H1 (cell line): ENCODE data around the gene ANGPTL2. TPM values are rescaled to one million over a fixed set of nuclear protein-coding genes. Genes with fewer than 3 reads are reported as not detected.

Experiments used
- CTCF ChIA-PET: fragments of 300-600 bp; sonication (Branson Sonifier 250); formaldehyde crosslinking; loops from one replicate; lab custom pipeline; 2021; ENCODE audit not compliant: partially characterized antibody; lab: Charles Lee
- POLR2A ChIA-PET: fragments of 300-600 bp; sonication (Branson Sonifier 250); formaldehyde crosslinking; loops from one replicate; lab custom pipeline; 2021; ENCODE audit warnings: inconsistent platforms; ENCODE audit not compliant: partially characterized antibody; lab: Charles Lee
- DNase-seq, 2 experiments: peaks; one replicate each; pipeline versions ENCODE4 v3.0.0 to v3.0.0-alpha.2; 2010 to 2022; ENCODE audit warnings: low spot score in 2 of 2, low read depth in 1 of 2, mixed read lengths in 1 of 2
- FAIRE-seq: peaks from 2 replicates; lab custom pipeline; 2011; peaks lifted over from hg19 to GRCh38; lab: Jason Lieb, UNC
- H2AFZ ChIP-seq: 2 replicates; pipeline ENCODE4 v1.8.1; 2012; ENCODE audit warnings: low read length, inconsistent platforms
- H2AK5ac ChIP-seq: 2 replicates; pipeline ENCODE4 v1.6.1; 2013; ENCODE audit warnings: low read depth, low read length
- H2BK120ac ChIP-seq: replicated peaks from 2 replicates; pipeline ENCODE3; 2013; ENCODE audit warnings: low read depth, low read length, inconsistent platforms
- H2BK12ac ChIP-seq: 2 replicates; pipeline ENCODE4 v1.6.1; 2013; ENCODE audit warnings: low read depth, low read length
- H2BK15ac ChIP-seq: 2 replicates; pipeline ENCODE4 v1.6.1; 2013; ENCODE audit warnings: low read length
- H2BK20ac ChIP-seq: 2 replicates; pipeline ENCODE4 v1.6.1; 2013; ENCODE audit warnings: low read length
- H2BK5ac ChIP-seq: 2 replicates; pipeline ENCODE4 v1.6.1; 2013; ENCODE audit warnings: low read depth, low read length
- H3K14ac ChIP-seq: 2 replicates; pipeline ENCODE4 v1.6.1; 2013; ENCODE audit warnings: inconsistent platforms; ENCODE audit not compliant: insufficient read length
- H3K18ac ChIP-seq: 2 replicates; pipeline ENCODE4 v1.6.1; 2013; ENCODE audit warnings: low read length; ENCODE audit errors: extremely low read depth
- H3K23ac ChIP-seq: 2 replicates; pipeline ENCODE4 v1.6.1; 2013; ENCODE audit warnings: inconsistent platforms; ENCODE audit not compliant: insufficient read length
- H3K23me2 ChIP-seq: 2 replicates; pipeline ENCODE4 v1.6.1; 2013; ENCODE audit warnings: low read depth, low read length
- H3K27ac ChIP-seq: 2 replicates; pipeline ENCODE4 v1.6.1; 2011; ENCODE audit warnings: low read depth, low read length, inconsistent platforms
- H3K27me3 ChIP-seq, 4 experiments: replicated peaks in 1 of 4; 1 replicate in 1 of 4; 2 replicates in 3 of 4; pipeline versions ENCODE4 v1.6.1 to v1.8.1; 2011 to 2013; ENCODE audit warnings: low read length in 3 of 4, mild to moderate bottlenecking in 3 of 4, inconsistent platforms in 2 of 4, mixed read lengths in 2 of 4, moderate library complexity in 1 of 4; ENCODE audit not compliant: control insufficient read depth in 3 of 4, insufficient read depth in 3 of 4; ENCODE audit errors: extremely low read depth in 1 of 4
- H3K36me3 ChIP-seq, 4 experiments: 2 replicates each; pipeline versions ENCODE4 v1.6.1 to v1.8.1; 2011 to 2013; ENCODE audit warnings: mild to moderate bottlenecking in 4 of 4, low read length in 3 of 4, moderate library complexity in 2 of 4, control low read depth in 1 of 4, inconsistent platforms in 1 of 4; ENCODE audit not compliant: insufficient read depth in 4 of 4, control insufficient read depth in 2 of 4
- H3K4ac ChIP-seq: replicated peaks from 2 replicates; pipeline ENCODE3; 2013; ENCODE audit warnings: low read length, low read depth, mixed read lengths, inconsistent platforms; ENCODE audit not compliant: insufficient read length
- H3K4me1 ChIP-seq, 4 experiments: replicated peaks in 1 of 4; 1 replicate in 1 of 4; 2 replicates in 3 of 4; pipeline versions ENCODE4 v1.6.1 to v1.8.1; 2011 to 2013; ENCODE audit warnings: low read length in 3 of 4, inconsistent platforms in 2 of 4, mixed read lengths in 1 of 4; ENCODE audit not compliant: insufficient read depth in 4 of 4, control insufficient read depth in 3 of 4
- H3K4me2 ChIP-seq, 2 experiments: 2 replicates each; pipeline versions ENCODE4 v1.6.1 to v1.8.1; 2011 to 2013; ENCODE audit warnings: low read depth in 2 of 2, low read length in 2 of 2, control low read depth in 1 of 2, inconsistent platforms in 1 of 2, mild to moderate bottlenecking in 1 of 2; ENCODE audit not compliant: insufficient read depth in 1 of 2
- H3K4me3 ChIP-seq, 4 experiments: fragments of 200-600, 300-600 bp in 1 of 4; sonication (generic), shearing (Covaris generic), sonication (Bioruptor Twin) in 1 of 4; 2 replicates each; pipeline versions ENCODE4 v1.5.1 to v1.8.1; 2011 to 2016; ENCODE audit warnings: low read length in 4 of 4, low read depth in 3 of 4, control low read depth in 2 of 4, inconsistent platforms in 2 of 4, mild to moderate bottlenecking in 2 of 4, mixed read lengths in 1 of 4, moderate library complexity in 1 of 4; ENCODE audit not compliant: insufficient read depth in 2 of 4; ENCODE audit errors: extremely low read depth in 1 of 4
- H3K56ac ChIP-seq: replicated peaks from 2 replicates; pipeline ENCODE3; 2013; ENCODE audit warnings: low read depth, mild to moderate bottlenecking, mixed read lengths, low read length, inconsistent platforms; ENCODE audit not compliant: insufficient read length
- H3K79me1 ChIP-seq: 2 replicates; pipeline ENCODE4 v1.6.1; 2013; ENCODE audit warnings: low read depth, low read length, control low read depth
- H3K79me2 ChIP-seq, 2 experiments: 2 replicates each; pipeline versions ENCODE4 v1.6.1 to v1.8.1; 2012 to 2013; ENCODE audit warnings: low read length in 2 of 2, mild to moderate bottlenecking in 2 of 2, inconsistent platforms in 1 of 2; ENCODE audit not compliant: insufficient read depth in 2 of 2, control insufficient read depth in 1 of 2
- H3K9ac ChIP-seq, 4 experiments: replicated peaks in 1 of 4; 1 replicate in 1 of 4; 2 replicates in 3 of 4; pipeline versions ENCODE4 v1.6.1 to v1.8.1; 2011 to 2013; ENCODE audit warnings: low read depth in 3 of 4, low read length in 3 of 4, control low read depth in 2 of 4, mild to moderate bottlenecking in 2 of 4, moderate library complexity in 2 of 4, inconsistent platforms in 1 of 4; ENCODE audit errors: extremely low read depth in 1 of 4
- H3K9me3 ChIP-seq, 2 experiments: 2 replicates each; pipeline versions ENCODE4 v1.6.1 to v1.8.1; 2012 to 2013; ENCODE audit warnings: mild to moderate bottlenecking in 2 of 2, moderate library complexity in 2 of 2, control low read depth in 1 of 2, inconsistent platforms in 1 of 2, low read depth in 1 of 2, low read length in 1 of 2, mixed read lengths in 1 of 2; ENCODE audit not compliant: insufficient read depth in 2 of 2
- H4K20me1 ChIP-seq, 2 experiments: replicated peaks in 1 of 2; 2 replicates each; pipeline versions ENCODE3 to v1.8.1; 2011 to 2013; ENCODE audit warnings: inconsistent platforms in 2 of 2, low read length in 2 of 2, mild to moderate bottlenecking in 1 of 2; ENCODE audit not compliant: insufficient read depth in 2 of 2, control insufficient read depth in 1 of 2
- H4K5ac ChIP-seq: 2 replicates; pipeline ENCODE4 v1.6.1; 2013; ENCODE audit warnings: low read length, low read depth, mixed read lengths, inconsistent platforms; ENCODE audit not compliant: insufficient read length
- H4K8ac ChIP-seq: 2 replicates; pipeline ENCODE4 v1.8.0; 2013; ENCODE audit warnings: mild to moderate bottlenecking, moderate library complexity, low read length, inconsistent platforms; ENCODE audit not compliant: insufficient read depth; ENCODE audit errors: extremely low read depth
- H4K91ac ChIP-seq: replicated peaks from 2 replicates; pipeline ENCODE3; 2013; ENCODE audit warnings: low read length, mixed read lengths, inconsistent platforms; ENCODE audit not compliant: insufficient read length
- BACH1 ChIP-seq: IDR thresholded peaks from 2 replicates; pipeline ENCODE4 v1.6.1; 2012; ENCODE audit warnings: low read length, improper control_type of control experiment
- BRCA1 ChIP-seq: IDR thresholded peaks from 2 replicates; pipeline ENCODE4 v1.6.1; 2012; ENCODE audit warnings: low read depth, low read length, improper control_type of control experiment
- CREB1 ChIP-seq: IDR thresholded peaks from 2 replicates; pipeline ENCODE4 v1.6.1; 2012; ENCODE audit warnings: inconsistent platforms
- CTBP2 ChIP-seq: IDR thresholded peaks from 2 replicates; pipeline ENCODE4 v1.7.0; 2011; ENCODE audit warnings: borderline replicate concordance, mild to moderate bottlenecking, moderate library complexity, mixed read lengths, low read length; ENCODE audit not compliant: insufficient read depth, insufficient read length
- E2F6 ChIP-seq: IDR thresholded peaks from 2 replicates; pipeline ENCODE4 v1.6.1; 2012; ENCODE audit warnings: inconsistent platforms
- EGR1 ChIP-seq: IDR thresholded peaks from 2 replicates; pipeline ENCODE4 v1.6.1; 2011; ENCODE audit warnings: low read depth, low read length, borderline replicate concordance
- KDM4A ChIP-seq: IDR thresholded peaks from one replicate; pipeline ENCODE4 v1.7.1; 2012; ENCODE audit warnings: low read depth, mild to moderate bottlenecking, moderate library complexity, low read length, inconsistent platforms; ENCODE audit not compliant: severe bottlenecking
- KDM5A ChIP-seq: fragments of 200-600 bp; IDR thresholded peaks from 2 replicates; pipeline ENCODE4 v1.7.1; 2012; ENCODE audit warnings: mild to moderate bottlenecking, low read length, inconsistent platforms, mixed read lengths
- SIRT6 ChIP-seq: IDR thresholded peaks from one replicate; pipeline ENCODE4 v1.7.1; 2012; ENCODE audit warnings: low read length, inconsistent platforms
- SUZ12 ChIP-seq: fragments of 200-600 bp; sonication (generic); IDR thresholded peaks from 2 replicates; pipeline ENCODE4 v1.6.1; 2012; ENCODE audit warnings: mild to moderate bottlenecking, inconsistent platforms, low read length, moderate library complexity, mixed read lengths
- TAF1 ChIP-seq: IDR thresholded peaks from 2 replicates; pipeline ENCODE4 v1.6.1; 2011; ENCODE audit warnings: mild to moderate bottlenecking, low read depth, low read length
- TBP ChIP-seq: IDR thresholded peaks from 2 replicates; pipeline ENCODE4 v1.6.1; 2011; ENCODE audit warnings: low read depth, low read length, improper control_type of control experiment
- WGBS, 2 experiments: shearing (Covaris generic) in 1 of 2; methylation state at CpG; one replicate each; pipeline versions ENCODE4 v1.1.6 to v1.1.7; 2013 to 2015; ENCODE audit warnings: low lambda C conversion rate in 2 of 2, mixed read lengths in 2 of 2, inconsistent platforms in 1 of 2, low coverage in 1 of 2, missing lambda C conversion rate in 1 of 2; ENCODE audit not compliant: insufficient replicate concordance in 2 of 2, insufficient coverage in 1 of 2, insufficient read length in 1 of 2; ENCODE audit errors: extremely low coverage in 1 of 2, missing lambda C conversion rate in 1 of 2; 5-methylcytosine and 5-hydroxymethylcytosine counted together
- polyA plus RNA-seq, 7 experiments: library from polyadenylated mRNA; depleted of rRNA in 3 of 7; stranded (reverse) in 5 of 7; unstranded in 2 of 7; fragments of >200 nt in 5 of 7; fragments of 200-250 nt in 2 of 7; gene quantifications; 1 replicate in 5 of 7; 2 replicates in 1 of 7; 4 replicates in 1 of 7; pipeline versions ENCODE4 v1.2.1 to v1.2.3, GENCODE V29; 2011 to 2013; ENCODE audit warnings: missing spikeins in 2 of 7, mixed read lengths in 2 of 7
- total RNA-seq: library from RNA; stranded (reverse); fragmentation: NEBNext Ultra II Directional; extraction: Animal tissue kit (Norgen Biotek cat#: 25700); gene quantifications from 2 replicates; pipeline ENCODE4 v1.2.1, GENCODE V29; 2021
- TF ChIP-seq, protein P1 (sequence below): IDR thresholded peaks from 2 replicates; pipeline ENCODE4 v1.6.1; 2012; ENCODE audit warnings: inconsistent platforms

ANGPTL2 gene
- total and polyA plus RNA-seq, 2 of the 8 experiments (the other 6 are each of a cell fraction or from before 2014, with no cell fraction given): 9.0 to 10.6 TPM

- Histone ChIP-seq H3K27ac (no peak overlapping the region), H2BK15ac (no peak overlapping the region), H3K4me3 (no peak overlapping the region), H3K36me3 (no peaks in the 10 kb centered on the region; a peak in 1 of 8 replicates), H3K23ac (no peak overlapping the region), H2BK20ac (no peak overlapping the region), H4K91ac (no peak overlapping the region), H3K9ac (no peak overlapping the region), H3K79me1 (no peaks in the 10 kb centered on the region), H3K9me3 (no peaks in the 10 kb centered on the region), H3K23me2 (no peaks in the 10 kb centered on the region), H4K5ac (no peak overlapping the region), H4K20me1 (peaks cover 0 to 3% of the 10 kb centered on the region in 2 experiments), H2BK12ac (no peak overlapping the region), H3K79me2 (no peaks in the 10 kb centered on the region), H3K4me2 (no peak overlapping the region), H2BK5ac (no peak overlapping the region), H2AFZ (no peak overlapping the region), H3K27me3 (no peaks in the 10 kb centered on the region), H2BK120ac (no peak overlapping the region), H3K4ac (no peak overlapping the region), H4K8ac (no peak overlapping the region), H3K56ac (no peak overlapping the region), H3K18ac (no peak overlapping the region), H3K4me1 (peaks cover 0 to 5% (median 0%) of the 10 kb centered on the region in 4 experiments; a peak in 3 of 7 replicates), H3K14ac (no peak overlapping the region), H2AK5ac (no peak overlapping the region)
- 88% methylated on average over 1 of the region's 1 CpG; no CpG with 5 or more reads in 1 of the 2 experiments for WGBS, 2 experiments
- TF ChIP-seq SUZ12 (no peak), TAF1 (no peak), BRCA1 (no peak), E2F6 (no peak), KDM4A (no peak), CTBP2 (no peak), SIRT6 (no peak), CREB1 (no peak), BACH1 (no peak), TBP (no peak), EGR1 (no peak), KDM5A (no peak)
- TF ChIP-seq, protein P1, sequence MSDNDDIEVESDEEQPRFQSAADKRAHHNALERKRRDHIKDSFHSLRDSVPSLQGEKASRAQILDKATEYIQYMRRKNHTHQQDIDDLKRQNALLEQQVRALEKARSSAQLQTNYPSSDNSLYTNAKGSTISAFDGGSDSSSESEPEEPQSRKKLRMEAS: no peak
- ChIA-PET POLR2A (no interaction called here), CTCF (interaction anchor here (1.4 kb wide), 1 partner anchor 135 kb away, joined by 5 read pairs; no protein-coding TSS in a partner anchor)
- FAIRE-seq (no peak), DNase-seq (no peak)
These were observed 56.8 kb downstream of the ANGPTL2 start for GRCh38 chr9:127065592-127065991.
